ENCODE measurements around the gene PCDH20. TPM values are rescaled to one million over a fixed set of nuclear protein-coding genes. Genes with fewer than 3 reads are reported as not detected.

The PCDH20 gene
- total and polyA plus RNA-seq, 4 donors = 0.67 to 30.1 (median 3.5) TPM

DNA sequence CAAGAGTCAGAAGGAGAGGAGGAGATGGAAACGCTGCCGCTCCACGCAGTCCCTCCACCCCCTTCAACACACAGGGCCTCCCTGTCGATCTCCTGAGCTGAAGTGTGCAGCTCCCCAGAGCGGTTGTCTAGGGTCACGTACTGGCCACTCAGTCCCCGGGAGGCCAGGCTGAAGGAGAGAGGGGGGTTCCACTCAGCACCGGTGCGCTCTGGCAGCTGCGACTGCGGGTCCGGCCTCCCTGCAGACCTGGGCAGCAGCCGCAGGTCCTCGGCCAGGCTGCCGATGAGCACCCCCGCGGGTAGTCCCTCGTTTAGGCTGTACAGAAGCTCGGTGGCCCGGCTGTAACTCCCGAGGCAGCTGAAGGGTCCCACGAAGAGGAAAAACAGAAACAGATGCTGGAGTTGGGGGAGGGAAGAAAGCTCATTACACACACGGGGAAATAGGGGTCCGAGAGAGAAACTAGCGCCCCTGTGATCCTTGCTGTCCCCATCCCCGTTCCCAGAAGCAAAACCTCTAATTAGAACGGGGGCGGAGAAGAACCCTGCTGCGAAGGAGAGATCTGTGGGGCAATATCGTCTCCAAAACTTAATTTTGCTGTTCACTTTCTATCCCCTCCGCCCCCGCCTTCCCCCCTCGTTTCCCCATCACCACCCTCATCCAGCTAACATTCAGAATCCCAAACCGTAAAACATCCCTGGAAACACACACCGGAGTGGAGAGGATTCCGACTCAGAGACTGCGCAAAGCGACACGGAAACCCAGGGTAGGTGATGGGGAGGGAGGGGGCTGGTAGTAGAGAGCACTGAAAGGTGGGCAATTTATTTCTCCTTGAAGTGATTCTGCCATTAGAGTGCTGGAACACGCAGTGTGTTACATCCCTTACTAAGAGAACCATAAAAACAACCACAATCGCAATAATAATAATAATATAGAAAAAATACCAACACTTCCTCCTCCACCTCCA, 1.8 kb downstream of the PCDH20 start:
- no peaks in the 10 kb centered on the region for H3K27me3 ChIP-seq (ENCODE audit: control insufficient read depth in 1 of 2, insufficient read depth in 2 of 2, low read length in 1 of 2)
- H3K4me3 ChIP-seq (ENCODE audit: low read length in 2 of 2) = peak overlapping the region; percentile 79 to 95
- no peak overlapping the region for H3K27ac ChIP-seq (ENCODE audit: low read depth in 1 of 2, low read length in 2 of 2)
- H3K9me3 ChIP-seq (ENCODE audit: control insufficient read depth, low read length) = no peaks in the 10 kb centered on the region
- intact Hi-C loops (cut with DNase I) = loop anchor here (5.0 to 10.0 kb wide), 3 partner anchors 287 to 969 kb away; no protein-coding TSS in a partner anchor
- ATAC-seq (ENCODE audit: low FRiP score) = peak; percentile 29
- DNase-seq = no peak
- H3K36me3 ChIP-seq (ENCODE audit: control insufficient read depth in 1 of 2, insufficient read depth in 2 of 2, low read length in 1 of 2) = no peaks in the 10 kb centered on the region
- H3K4me1 ChIP-seq (ENCODE audit: control insufficient read depth in 1 of 2, insufficient read depth in 2 of 2, low read length in 2 of 2) = no peaks in the 10 kb centered on the region
- WGBS, 2 donors = 5 to 7% methylated on average over 37 to 41 of the region's 41 CpGs

DNA sequence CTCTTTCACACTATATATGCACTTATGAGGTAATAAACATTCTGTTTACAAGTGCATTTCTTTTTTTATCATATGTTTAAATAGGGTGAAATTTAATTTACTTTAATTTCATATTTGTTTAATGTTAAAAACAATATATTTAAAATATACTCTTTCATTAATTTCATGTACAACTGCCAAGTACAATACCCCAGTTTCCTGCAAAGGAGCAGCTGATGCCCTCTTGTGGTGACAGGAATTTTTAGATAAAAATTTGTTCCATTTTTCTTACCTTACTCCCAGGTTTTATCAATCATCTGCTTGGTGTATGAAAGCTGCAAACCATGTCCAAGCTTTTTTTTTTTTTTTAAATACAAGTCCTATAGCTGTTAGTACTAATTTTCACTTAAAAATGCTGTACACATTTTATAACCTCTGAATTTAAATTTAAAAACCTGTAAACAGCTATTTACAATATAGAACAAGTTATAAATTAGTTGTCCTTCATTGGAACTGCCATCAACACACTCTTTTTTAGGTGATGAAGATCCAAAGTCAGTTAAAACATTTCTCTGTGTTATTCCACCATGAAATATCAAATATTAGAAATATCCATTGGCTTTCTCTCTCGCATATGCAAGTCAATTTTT, 4.9 kb downstream of the PCDH20 start:
- Histone ChIP-seq H3K27me3 (ENCODE audit: control insufficient read depth in 1 of 2, insufficient read depth in 2 of 2, low read length in 1 of 2) (no peaks in the 10 kb centered on the region), H3K9me3 (ENCODE audit: control insufficient read depth, low read length) (no peaks in the 10 kb centered on the region), H3K4me3 (ENCODE audit: low read length in 2 of 2) (no peak overlapping the region), H3K4me1 (ENCODE audit: control insufficient read depth in 1 of 2, insufficient read depth in 2 of 2, low read length in 2 of 2) (no peaks in the 10 kb centered on the region), H3K27ac (ENCODE audit: low read depth in 1 of 2, low read length in 2 of 2) (no peak overlapping the region), H3K36me3 (ENCODE audit: control insufficient read depth in 1 of 2, insufficient read depth in 2 of 2, low read length in 1 of 2) (no peaks in the 10 kb centered on the region)
- ATAC-seq (ENCODE audit: low FRiP score) = no peak
- intact Hi-C loops (cut with DNase I) = loop anchor here (5.0 to 10.0 kb wide), 3 partner anchors 283 to 966 kb away; no protein-coding TSS in a partner anchor
- no peak for DNase-seq
- WGBS, 2 donors = 97% methylated on average over 1 of the region's 1 CpG

DNA sequence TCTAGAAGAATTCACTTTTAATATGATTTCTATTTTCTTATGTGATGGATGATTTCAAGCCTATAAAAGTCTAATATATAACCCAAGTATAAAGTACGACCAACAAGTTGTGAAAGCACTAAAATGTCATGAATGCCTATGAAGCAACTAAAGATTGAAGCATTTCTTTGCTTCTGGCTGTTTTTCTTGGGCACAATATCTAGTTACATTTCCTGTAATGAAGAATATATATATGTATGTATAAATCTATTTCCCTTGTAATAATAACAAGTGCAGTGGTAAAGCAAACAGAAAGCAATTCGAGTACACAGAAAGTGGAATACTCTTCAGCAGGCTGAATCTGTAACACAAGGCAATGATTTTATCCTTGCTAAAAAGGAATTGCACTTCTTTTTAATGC, 5.4 kb downstream of the PCDH20 start:
- intact Hi-C loops (cut with DNase I) = loop anchor here (5.0 to 10.0 kb wide), 3 partner anchors 283 to 965 kb away; no protein-coding TSS in a partner anchor
- Histone ChIP-seq H3K36me3 (ENCODE audit: control insufficient read depth in 1 of 2, insufficient read depth in 2 of 2, low read length in 1 of 2) (no peaks in the 10 kb centered on the region), H3K27me3 (ENCODE audit: control insufficient read depth in 1 of 2, insufficient read depth in 2 of 2, low read length in 1 of 2) (no peaks in the 10 kb centered on the region), H3K4me1 (ENCODE audit: control insufficient read depth in 1 of 2, insufficient read depth in 2 of 2, low read length in 2 of 2) (no peaks in the 10 kb centered on the region), H3K4me3 (ENCODE audit: low read length in 2 of 2) (peak overlapping the region in 1 of 2 donors; percentile 11), H3K9me3 (ENCODE audit: control insufficient read depth, low read length) (no peaks in the 10 kb centered on the region), H3K27ac (ENCODE audit: low read depth in 1 of 2, low read length in 2 of 2) (no peak overlapping the region)
- 63 to 70% methylated on average over 2 of the region's 2 CpGs for WGBS, 2 donors
- DNase-seq = no peak
- no peak for ATAC-seq (ENCODE audit: low FRiP score)

DNA sequence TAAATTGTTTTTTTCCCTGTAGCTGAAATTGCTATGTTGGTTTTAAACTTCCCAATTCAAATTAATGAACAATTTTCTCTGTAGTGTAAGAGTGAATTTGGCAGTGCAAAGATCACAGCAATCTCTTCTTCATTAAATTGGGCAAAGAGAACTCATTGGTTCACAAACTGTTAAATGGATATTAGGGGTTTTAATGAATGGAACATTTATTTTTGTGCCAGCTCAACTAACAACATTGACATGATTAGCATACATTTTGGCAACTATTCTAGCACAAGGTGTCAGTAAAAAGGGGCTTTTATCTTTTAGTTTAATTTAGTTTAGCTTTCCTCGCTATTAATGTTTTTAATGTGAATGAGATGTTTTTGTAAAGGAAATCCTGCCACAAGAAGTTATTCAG, 7.1 kb downstream of the PCDH20 start:
- H3K27ac ChIP-seq (ENCODE audit: low read depth in 1 of 2, low read length in 2 of 2) = no peak overlapping the region
- no peaks in the 10 kb centered on the region for H3K27me3 ChIP-seq (ENCODE audit: control insufficient read depth in 1 of 2, insufficient read depth in 2 of 2, low read length in 1 of 2)
- ATAC-seq (ENCODE audit: low FRiP score) (no peak), DNase-seq (no peak)
- WGBS, 2 donors = 0% methylated on average over 1 of the region's 1 CpG
- H3K36me3 ChIP-seq (ENCODE audit: control insufficient read depth in 1 of 2, insufficient read depth in 2 of 2, low read length in 1 of 2) = no peaks in the 10 kb centered on the region
- no peaks in the 10 kb centered on the region for H3K9me3 ChIP-seq (ENCODE audit: control insufficient read depth, low read length)
- H3K4me1 ChIP-seq (ENCODE audit: control insufficient read depth in 1 of 2, insufficient read depth in 2 of 2, low read length in 2 of 2) = no peaks in the 10 kb centered on the region
- H3K4me3 ChIP-seq (ENCODE audit: low read length in 2 of 2) = no peak overlapping the region
- intact Hi-C loops (cut with DNase I) = no loop called here

DNA sequence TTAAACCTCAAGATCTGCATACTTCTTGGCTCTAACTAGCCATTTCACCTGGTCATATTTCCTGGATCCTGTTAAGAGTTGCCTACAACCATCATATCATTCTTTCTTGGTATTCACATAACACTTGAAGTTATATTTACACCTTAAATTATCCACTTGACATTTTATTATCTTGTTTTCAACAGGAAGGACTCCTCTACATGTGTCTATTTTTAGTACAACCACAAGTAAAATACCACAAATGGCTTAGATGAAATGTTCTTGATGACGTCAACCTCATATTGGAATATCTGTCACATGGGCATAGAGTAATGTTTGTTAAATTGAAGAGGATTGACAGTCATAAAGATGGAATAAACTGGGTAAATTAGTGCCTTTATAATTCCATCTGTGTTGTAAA, 9.4 kb downstream of the PCDH20 start:
- WGBS, 2 donors = 74 to 79% methylated on average over 1 of the region's 1 CpG
- Histone ChIP-seq H3K36me3 (ENCODE audit: control insufficient read depth in 1 of 2, insufficient read depth in 2 of 2, low read length in 1 of 2) (no peaks in the 10 kb centered on the region), H3K27ac (ENCODE audit: low read depth in 1 of 2, low read length in 2 of 2) (no peak overlapping the region), H3K4me3 (ENCODE audit: low read length in 2 of 2) (no peak overlapping the region), H3K9me3 (ENCODE audit: control insufficient read depth, low read length) (no peaks in the 10 kb centered on the region), H3K27me3 (ENCODE audit: control insufficient read depth in 1 of 2, insufficient read depth in 2 of 2, low read length in 1 of 2) (no peaks in the 10 kb centered on the region), H3K4me1 (ENCODE audit: control insufficient read depth in 1 of 2, insufficient read depth in 2 of 2, low read length in 2 of 2) (no peaks in the 10 kb centered on the region)
- DNase-seq = no peak
- ATAC-seq (ENCODE audit: low FRiP score) = no peak
- intact Hi-C loops (cut with DNase I) = no loop called here

DNA sequence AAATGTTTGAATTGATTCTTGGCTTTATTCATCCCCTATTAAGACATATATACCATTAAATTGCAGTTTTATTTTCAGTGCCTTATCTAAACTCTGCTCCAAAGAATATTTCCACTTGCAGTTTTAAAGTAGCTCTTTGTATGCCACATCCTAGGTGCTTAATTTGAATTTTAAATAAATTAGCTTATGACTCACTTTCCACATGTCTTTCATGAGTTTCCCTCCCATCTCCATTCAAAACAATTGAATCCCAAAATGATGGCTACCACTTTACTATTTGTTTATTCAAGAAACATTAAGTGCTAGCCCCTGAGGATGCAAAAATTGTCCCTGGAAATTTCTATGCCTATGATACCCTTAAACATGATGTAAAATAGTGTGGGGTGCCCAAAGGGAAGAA, 19.5 kb downstream of the PCDH20 start:
- no peak overlapping the region for H3K4me3 ChIP-seq (ENCODE audit: low read length in 2 of 2)
- intact Hi-C loops (cut with DNase I) = no loop called here
- no peaks in the 10 kb centered on the region for H3K9me3 ChIP-seq (ENCODE audit: control insufficient read depth, low read length)
- H3K36me3 ChIP-seq (ENCODE audit: control insufficient read depth in 1 of 2, insufficient read depth in 2 of 2, low read length in 1 of 2) = no peaks in the 10 kb centered on the region
- no peaks in the 10 kb centered on the region for H3K27me3 ChIP-seq (ENCODE audit: control insufficient read depth in 1 of 2, insufficient read depth in 2 of 2, low read length in 1 of 2)
- no peaks in the 10 kb centered on the region for H3K4me1 ChIP-seq (ENCODE audit: control insufficient read depth in 1 of 2, insufficient read depth in 2 of 2, low read length in 2 of 2)
- ATAC-seq (ENCODE audit: low FRiP score) (no peak), DNase-seq (no peak)
- no peak overlapping the region for H3K27ac ChIP-seq (ENCODE audit: low read depth in 1 of 2, low read length in 2 of 2)

DNA sequence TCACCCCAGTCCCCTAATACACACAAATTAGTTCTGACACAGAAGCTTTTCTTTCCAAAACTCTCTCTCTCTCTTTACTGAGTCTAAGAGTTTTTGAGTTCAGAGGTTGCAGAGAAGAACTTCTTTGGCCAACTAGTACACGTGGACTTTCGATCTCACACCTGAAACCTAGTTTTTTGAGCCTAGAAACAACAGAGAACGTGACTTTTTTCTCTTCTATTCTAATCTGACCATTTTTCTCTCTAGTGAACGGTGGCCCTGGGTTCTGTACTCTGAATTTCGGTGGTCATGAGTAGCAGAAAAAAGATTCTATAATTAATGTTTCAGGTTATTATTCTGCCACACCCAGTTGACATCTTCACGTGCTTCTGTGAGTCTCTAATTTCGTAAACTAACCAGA, 24.2 kb downstream of the PCDH20 start:
- H3K27me3 ChIP-seq (ENCODE audit: control insufficient read depth in 1 of 2, insufficient read depth in 2 of 2, low read length in 1 of 2) = peaks cover 0 to 1% of the 10 kb centered on the region in 2 donors
- WGBS, 2 donors = 74 to 77% methylated on average over 7 of the region's 7 CpGs

DNA sequence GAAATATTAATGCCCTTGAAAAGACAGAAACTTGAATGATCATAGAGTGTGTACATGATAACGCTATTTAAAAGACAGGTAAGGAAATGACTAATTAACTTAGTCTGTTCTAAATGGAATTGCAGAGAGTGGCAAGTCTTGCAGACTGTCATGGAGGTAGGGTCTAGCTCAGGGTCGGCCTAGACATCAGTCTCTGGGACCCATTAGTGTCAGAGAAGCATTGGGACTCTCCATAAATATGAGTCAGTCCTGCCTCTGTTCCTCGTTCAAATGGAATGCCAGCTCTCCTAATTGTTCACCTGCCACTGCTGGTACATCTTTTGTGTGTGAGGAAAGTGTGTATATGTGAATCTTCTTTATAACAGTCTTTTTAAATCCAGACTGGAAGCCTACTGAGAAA, 28.0 kb downstream of the PCDH20 start:
- intact Hi-C loops (cut with DNase I) = no loop called here
- Histone ChIP-seq H3K27me3 (ENCODE audit: control insufficient read depth in 1 of 2, insufficient read depth in 2 of 2, low read length in 1 of 2) (peaks cover 0 to 1% of the 10 kb centered on the region in 2 donors), H3K4me1 (ENCODE audit: control insufficient read depth in 1 of 2, insufficient read depth in 2 of 2, low read length in 2 of 2) (no peaks in the 10 kb centered on the region), H3K27ac (ENCODE audit: low read depth in 1 of 2, low read length in 2 of 2) (no peak overlapping the region), H3K4me3 (ENCODE audit: low read length in 2 of 2) (no peak overlapping the region), H3K36me3 (ENCODE audit: control insufficient read depth in 1 of 2, insufficient read depth in 2 of 2, low read length in 1 of 2) (no peaks in the 10 kb centered on the region), H3K9me3 (ENCODE audit: control insufficient read depth, low read length) (no peaks in the 10 kb centered on the region)
- no peak for DNase-seq
- no peak for ATAC-seq (ENCODE audit: low FRiP score)
- 63 to 65% methylated on average over 3 of the region's 3 CpGs for WGBS, 2 donors

More for the DNA sequence above, 24.2 kb downstream of the PCDH20 start:
- Histone ChIP-seq H3K4me3 (ENCODE audit: low read length in 2 of 2) (no peak overlapping the region), H3K9me3 (ENCODE audit: control insufficient read depth, low read length) (no peaks in the 10 kb centered on the region), H3K27ac (ENCODE audit: low read depth in 1 of 2, low read length in 2 of 2) (no peak overlapping the region), H3K36me3 (ENCODE audit: control insufficient read depth in 1 of 2, insufficient read depth in 2 of 2, low read length in 1 of 2) (no peaks in the 10 kb centered on the region), H3K4me1 (ENCODE audit: control insufficient read depth in 1 of 2, insufficient read depth in 2 of 2, low read length in 2 of 2) (no peaks in the 10 kb centered on the region)
- ATAC-seq (ENCODE audit: low FRiP score) = no peak
- intact Hi-C loops (cut with DNase I) = no loop called here
- DNase-seq = no peak
